Suprapubic skin (tissue), 4 donors: ENCODE measurements around the gene RUSC2. TPM values are rescaled to one million over a fixed set of nuclear protein-coding genes. Genes with fewer than 3 reads are reported as not detected.
A peak's percentile ranks its signal among the peaks of the same experiment; 100 is the strongest.

Experiments
- DNase-seq, 2 donors: peaks; one replicate each; pipeline ENCODE4 v3.0.0-alpha.2; 2019; ENCODE audit warnings: low spot score in 2 of 2
- H3K27ac ChIP-seq: fragments of 200-600 bp; sonication (generic); one replicate; pipeline ENCODE4 v1.5.1; 2019
- H3K27me3 ChIP-seq: fragments of 200-600 bp; sonication (generic); one replicate; pipeline ENCODE4 v1.5.1; 2019
- H3K36me3 ChIP-seq: fragments of 200-600 bp; sonication (generic); one replicate; pipeline ENCODE4 v1.5.1; 2019
- H3K4me1 ChIP-seq: fragments of 200-600 bp; sonication (generic); one replicate; pipeline ENCODE4 v1.5.1; 2019
- H3K4me3 ChIP-seq: fragments of 200-600 bp; sonication (generic); one replicate; pipeline ENCODE4 v1.5.1; 2019; ENCODE audit warnings: mild to moderate bottlenecking
- H3K9me3 ChIP-seq: fragments of 200-600 bp; sonication (generic); one replicate; pipeline ENCODE4 v1.5.1; 2019
- CTCF ChIP-seq, 2 donors: fragments of 200-600 bp in 1 of 2; fragments of 450-650 bp in 1 of 2; sonication (generic) in 1 of 2; IDR thresholded peaks; one replicate each; pipeline ENCODE4 v1.5.1; 2016 to 2019; ENCODE audit warnings: antibody characterized with exemption in 2 of 2, mild to moderate bottlenecking in 1 of 2, moderate library complexity in 1 of 2
- EP300 ChIP-seq: sonication (generic); formaldehyde crosslinking; IDR thresholded peaks from one replicate; pipeline ENCODE4 v1.6.1; 2017; ENCODE audit warnings: antibody characterized with exemption
- POLR2A ChIP-seq, 2 donors: fragments of 450-650 bp; IDR thresholded peaks; one replicate each; pipeline ENCODE4 v1.6.1; 2017; ENCODE audit warnings: antibody characterized with exemption in 2 of 2, mild to moderate bottlenecking in 2 of 2, moderate library complexity in 2 of 2
- POLR2AphosphoS5 ChIP-seq, 3 donors: sonication (generic); formaldehyde crosslinking; IDR thresholded peaks; one replicate each; pipeline ENCODE4 v1.6.1; 2017; ENCODE audit warnings: antibody characterized with exemption in 3 of 3
- WGBS: methylation state at CpG from one replicate; pipeline ENCODE4 v1.1.5; 2018; 5-methylcytosine and 5-hydroxymethylcytosine counted together
- total RNA-seq, 4 donors: library from RNA; depleted of rRNA; stranded (reverse); fragments of >200 nt; gene quantifications; one replicate each; pipeline ENCODE4 v1.1.0, GENCODE V29; 2016

RUSC2 gene
- total RNA-seq, 4 donors from 2014 or later = 17.5 to 22.3 (median 19.0) TPM

GRCh38 chr9:35478871-35479270 lies 11.0 kb upstream of the RUSC2 start:
- TF ChIP-seq CTCF (IDR thresholded peaks at IDR 0.05) (no peak), EP300 (no peak), POLR2AphosphoS5 (IDR thresholded peaks at IDR 0.05) (no peak), POLR2A (IDR thresholded peaks at IDR 0.05) (no peak)
- Histone ChIP-seq H3K4me1 (peaks cover 6% of the 10 kb centered on the region), H3K4me3 (no peak overlapping the region), H3K36me3 (no peaks in the 10 kb centered on the region), H3K9me3 (no peaks in the 10 kb centered on the region), H3K27me3 (no peaks in the 10 kb centered on the region), H3K27ac (no peak overlapping the region)
- 72% methylated on average over 1 of the region's 1 CpG for WGBS
- DNase-seq = no peak

- no peaks in the 10 kb centered on the region for H3K36me3 ChIP-seq
- whole genome bisulfite sequencing = 70% methylated on average over 4 of the region's 4 CpGs
Measured at GRCh38 chr9:35481347-35481975, 8.4 kb upstream of the RUSC2 start.

GRCh38 chr9:35482071-35482470 lies 7.8 kb upstream of the RUSC2 start:
- Histone ChIP-seq H3K27ac (no peak overlapping the region), H3K4me3 (no peak overlapping the region), H3K4me1 (peaks cover 1% of the 10 kb centered on the region), H3K9me3 (no peaks in the 10 kb centered on the region), H3K36me3 (no peaks in the 10 kb centered on the region), H3K27me3 (no peaks in the 10 kb centered on the region)
- no peak for TF ChIP-seq CTCF (IDR thresholded peaks at IDR 0.05)
- TF ChIP-seq POLR2A (IDR thresholded peaks at IDR 0.05) = no peak
- TF ChIP-seq POLR2AphosphoS5 (IDR thresholded peaks at IDR 0.05) = no peak
- no peak for TF ChIP-seq EP300
- DNase-seq = no peak
- 64% methylated on average over 3 of the region's 3 CpGs for WGBS

More at GRCh38 chr9:35481347-35481975, 8.4 kb upstream of the RUSC2 start:
- no peak overlapping the region for H3K4me3 ChIP-seq
- H3K27me3 ChIP-seq = no peaks in the 10 kb centered on the region
- TF ChIP-seq EP300 (no peak), CTCF (IDR thresholded peaks at IDR 0.05) (peak; percentile 46 to 51)
- no peak overlapping the region for H3K27ac ChIP-seq
- no peak for DNase-seq
- no peaks in the 10 kb centered on the region for H3K9me3 ChIP-seq
- peaks cover 6% of the 10 kb centered on the region for H3K4me1 ChIP-seq

GRCh38 chr9:35484406-35484805 lies 5.5 kb upstream of the RUSC2 start:
- 88% methylated on average over 3 of the region's 3 CpGs for WGBS
- H3K27ac ChIP-seq = no peak overlapping the region
- H3K27me3 ChIP-seq = no peaks in the 10 kb centered on the region
- no peaks in the 10 kb centered on the region for H3K9me3 ChIP-seq
- no peaks in the 10 kb centered on the region for H3K36me3 ChIP-seq
- no peak for TF ChIP-seq EP300
- TF ChIP-seq POLR2A (IDR thresholded peaks at IDR 0.05) = no peak
- TF ChIP-seq CTCF (IDR thresholded peaks at IDR 0.05) = no peak
- no peak for TF ChIP-seq POLR2AphosphoS5 (IDR thresholded peaks at IDR 0.05)
- no peak for DNase-seq
- peaks cover 11% of the 10 kb centered on the region for H3K4me1 ChIP-seq
- H3K4me3 ChIP-seq = no peak overlapping the region

- 92% methylated on average over 2 of the region's 2 CpGs for WGBS
Measured at GRCh38 chr9:35487081-35487480, 2.8 kb upstream of the RUSC2 start.

More at GRCh38 chr9:35487081-35487480, 2.8 kb upstream of the RUSC2 start:
- no peak for DNase-seq
- Histone ChIP-seq H3K27me3 (no peaks in the 10 kb centered on the region), H3K4me3 (no peak overlapping the region), H3K36me3 (no peaks in the 10 kb centered on the region), H3K27ac (no peak overlapping the region), H3K9me3 (no peaks in the 10 kb centered on the region), H3K4me1 (peaks cover 35% of the 10 kb centered on the region)
- TF ChIP-seq POLR2A (IDR thresholded peaks at IDR 0.05) (no peak), CTCF (IDR thresholded peaks at IDR 0.05) (no peak), POLR2AphosphoS5 (IDR thresholded peaks at IDR 0.05) (no peak), EP300 (no peak)
